ENCODE data around the gene ZDHHC3. TPM values are rescaled to one million over a fixed set of nuclear protein-coding genes. Genes with fewer than 3 reads are reported as not detected.

Gene ZDHHC3
- total RNA-seq, 6 donors from 2014 or later = 98.0 to 179 (median 115) TPM

- Histone ChIP-seq H3K36me3 (peaks cover 15 to 72% (median 55%) of the 10 kb centered on the region in 4 donors), H3K27me3 (no peaks in the 10 kb centered on the region), H3K4me1 (peaks cover 0 to 3% (median 0%) of the 10 kb centered on the region in 4 donors), H3K4me3 (no peak overlapping the region), H3K9me3 (no peaks in the 10 kb centered on the region), H3K27ac (no peak overlapping the region)
- TF ChIP-seq EP300 (IDR thresholded peaks at IDR 0.05) (no peak), POLR2A (IDR thresholded peaks at IDR 0.05) (no peak), CTCF (IDR thresholded peaks at IDR 0.05) (no peak)
- no peak for ATAC-seq (ENCODE audit: low FRiP score in 2 of 2)
- whole genome bisulfite sequencing, 2 donors = 78 to 86% methylated on average over 5 of the region's 5 CpGs
- no peak for DNase-seq
These were observed 51.4 kb downstream of the ZDHHC3 start for GRCh38 chr3:44924457-44925084.

- H3K27me3 ChIP-seq = no peaks in the 10 kb centered on the region
- no peak overlapping the region for H3K4me3 ChIP-seq
- ATAC-seq (ENCODE audit: low FRiP score in 2 of 2) (no peak), DNase-seq (no peak)
- H3K9me3 ChIP-seq = no peaks in the 10 kb centered on the region
- TF ChIP-seq POLR2A (IDR thresholded peaks at IDR 0.05) (no peak), CTCF (IDR thresholded peaks at IDR 0.05) (no peak)
- no peak overlapping the region for H3K27ac ChIP-seq
- 86% methylated on average over 3 of the region's 3 CpGs for WGBS, 2 donors
- H3K4me1 ChIP-seq = peaks cover 0 to 3% (median 0%) of the 10 kb centered on the region in 4 donors
- peaks cover 13 to 66% (median 50%) of the 10 kb centered on the region in 4 donors for H3K36me3 ChIP-seq
These were observed 52.1 kb downstream of the ZDHHC3 start for GRCh38 chr3:44923632-44924456.

- Histone ChIP-seq H3K27ac (no peak overlapping the region), H3K4me1 (peaks cover 0 to 17% (median 0%) of the 10 kb centered on the region in 4 donors), H3K27me3 (no peaks in the 10 kb centered on the region), H3K4me3 (no peak overlapping the region), H3K9me3 (no peaks in the 10 kb centered on the region), H3K36me3 (peaks cover 4 to 52% (median 28%) of the 10 kb centered on the region in 4 donors)
- TF ChIP-seq CTCF (IDR thresholded peaks at IDR 0.05) (no peak), POLR2A (IDR thresholded peaks at IDR 0.05) (no peak)
- ATAC-seq (ENCODE audit: low FRiP score in 2 of 2) (no peak), DNase-seq (no peak)
- 95 to 96% methylated on average over 3 of the region's 3 CpGs for WGBS, 2 donors
These were observed 55.9 kb downstream of the ZDHHC3 start for GRCh38 chr3:44920081-44920480.

- ATAC-seq (ENCODE audit: low FRiP score in 2 of 2) (no peak), DNase-seq (no peak)
- Histone ChIP-seq H3K27me3 (no peaks in the 10 kb centered on the region), H3K9me3 (no peaks in the 10 kb centered on the region), H3K27ac (no peak overlapping the region), H3K36me3 (peaks cover 4 to 47% (median 28%) of the 10 kb centered on the region in 4 donors), H3K4me1 (peaks cover 0 to 23% (median 0%) of the 10 kb centered on the region in 4 donors), H3K4me3 (no peak overlapping the region)
- TF ChIP-seq POLR2AphosphoS5 (IDR thresholded peaks at IDR 0.05) (no peak), EP300 (IDR thresholded peaks at IDR 0.05) (no peak)
- WGBS, 2 donors = 90 to 92% methylated on average over 5 to 6 of the region's 6 CpGs
These were observed 57.4 kb downstream of the ZDHHC3 start for GRCh38 chr3:44918581-44918980.

GRCh38 chr3:44918087-44918486 is 57.9 kb downstream of the ZDHHC3 start:
- 98 to 100% methylated on average over 7 to 12 of the region's 12 CpGs for WGBS, 2 donors

More at GRCh38 chr3:44918087-44918486, 57.9 kb downstream of the ZDHHC3 start:
- TF ChIP-seq POLR2A (IDR thresholded peaks at IDR 0.05) = no peak
- no peak for TF ChIP-seq EP300 (IDR thresholded peaks at IDR 0.05)
- TF ChIP-seq POLR2AphosphoS5 (IDR thresholded peaks at IDR 0.05) = no peak
- TF ChIP-seq CTCF (IDR thresholded peaks at IDR 0.05) = no peak
- Histone ChIP-seq H3K36me3 (peaks cover 4 to 43% (median 27%) of the 10 kb centered on the region in 4 donors), H3K4me3 (no peak overlapping the region), H3K9me3 (no peaks in the 10 kb centered on the region), H3K27ac (no peak overlapping the region), H3K4me1 (peaks cover 0 to 24% (median 0%) of the 10 kb centered on the region in 4 donors), H3K27me3 (no peaks in the 10 kb centered on the region)
- no peak for DNase-seq
- no peak for ATAC-seq (ENCODE audit: low FRiP score in 2 of 2)
